Measurements from ENCODE around the gene SUSD5. TPM values are rescaled to one million over a fixed set of nuclear protein-coding genes. Genes with fewer than 3 reads are reported as not detected.

The SUSD5 gene
- total RNA-seq, 4 donors from 2014 or later = 0.33 to 2.0 (median 0.45) TPM

DNA sequence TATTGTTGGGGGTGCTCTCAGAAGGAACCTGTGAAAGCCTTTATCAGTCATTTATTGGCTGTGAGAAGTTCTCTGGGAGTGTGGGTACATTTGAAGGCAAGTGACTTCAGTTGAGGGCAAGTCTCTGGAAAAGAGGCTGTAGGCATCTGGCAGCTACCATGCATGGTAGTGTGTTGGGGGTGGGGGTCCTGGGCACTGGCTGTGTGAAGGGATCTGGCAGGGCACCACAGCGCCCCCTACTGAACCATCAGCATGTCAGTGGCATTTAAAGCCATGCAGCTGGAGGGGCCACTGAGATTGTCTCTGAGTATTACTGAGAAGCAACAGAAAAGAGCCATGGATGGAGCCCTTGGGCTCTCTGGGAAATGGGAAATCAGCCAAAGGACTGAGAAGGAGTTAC is 74.2 kb downstream of the SUSD5 start:
- TF ChIP-seq, protein P1, sequence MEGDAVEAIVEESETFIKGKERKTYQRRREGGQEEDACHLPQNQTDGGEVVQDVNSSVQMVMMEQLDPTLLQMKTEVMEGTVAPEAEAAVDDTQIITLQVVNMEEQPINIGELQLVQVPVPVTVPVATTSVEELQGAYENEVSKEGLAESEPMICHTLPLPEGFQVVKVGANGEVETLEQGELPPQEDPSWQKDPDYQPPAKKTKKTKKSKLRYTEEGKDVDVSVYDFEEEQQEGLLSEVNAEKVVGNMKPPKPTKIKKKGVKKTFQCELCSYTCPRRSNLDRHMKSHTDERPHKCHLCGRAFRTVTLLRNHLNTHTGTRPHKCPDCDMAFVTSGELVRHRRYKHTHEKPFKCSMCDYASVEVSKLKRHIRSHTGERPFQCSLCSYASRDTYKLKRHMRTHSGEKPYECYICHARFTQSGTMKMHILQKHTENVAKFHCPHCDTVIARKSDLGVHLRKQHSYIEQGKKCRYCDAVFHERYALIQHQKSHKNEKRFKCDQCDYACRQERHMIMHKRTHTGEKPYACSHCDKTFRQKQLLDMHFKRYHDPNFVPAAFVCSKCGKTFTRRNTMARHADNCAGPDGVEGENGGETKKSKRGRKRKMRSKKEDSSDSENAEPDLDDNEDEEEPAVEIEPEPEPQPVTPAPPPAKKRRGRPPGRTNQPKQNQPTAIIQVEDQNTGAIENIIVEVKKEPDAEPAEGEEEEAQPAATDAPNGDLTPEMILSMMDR (IDR thresholded peaks at IDR 0.05; ENCODE audit: low read depth) = no peak

DNA sequence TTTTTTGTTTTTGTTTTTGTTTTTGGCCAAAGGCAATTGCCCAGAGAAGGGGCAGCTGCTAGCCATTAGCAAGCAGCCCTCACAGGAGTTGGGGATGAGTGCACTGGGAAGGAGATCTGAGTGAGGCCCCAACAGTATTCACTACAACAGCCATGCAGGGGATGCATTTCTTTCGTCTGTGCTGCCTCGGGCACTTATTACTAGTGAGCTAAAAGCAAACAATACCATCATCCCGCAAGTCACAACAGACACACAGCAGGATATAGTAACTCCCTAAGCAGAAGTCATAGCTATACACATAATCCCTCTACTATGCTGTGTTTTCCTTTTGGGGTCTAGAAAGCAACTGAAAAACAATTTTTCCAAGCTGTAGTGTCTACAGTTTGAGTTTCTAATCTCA is 77.6 kb downstream of the SUSD5 start:
- TF ChIP-seq, protein P1 (IDR thresholded peaks at IDR 0.05; ENCODE audit: low read depth) = no peak

DNA sequence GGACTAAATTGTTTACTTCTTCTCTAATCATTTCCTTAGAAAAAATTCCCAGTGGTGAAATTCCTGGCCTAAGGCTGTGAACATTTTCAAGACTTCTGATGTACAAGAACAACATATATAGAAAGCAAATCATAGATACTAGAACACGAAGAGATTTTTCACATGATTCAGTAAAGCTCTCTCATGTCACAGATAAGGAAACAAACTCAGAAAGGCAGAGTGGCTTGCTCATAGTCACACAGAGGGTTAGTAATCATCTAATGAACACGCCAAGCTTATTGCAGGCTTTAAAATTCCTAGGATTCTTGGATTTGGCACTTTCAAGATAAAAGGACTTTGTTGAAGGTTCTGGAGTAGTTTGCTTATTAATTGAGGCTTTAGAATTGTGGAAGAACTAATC is 78.6 kb downstream of the SUSD5 start:
- TF ChIP-seq, protein P1 (IDR thresholded peaks at IDR 0.05; ENCODE audit: low read depth) = no peak

DNA sequence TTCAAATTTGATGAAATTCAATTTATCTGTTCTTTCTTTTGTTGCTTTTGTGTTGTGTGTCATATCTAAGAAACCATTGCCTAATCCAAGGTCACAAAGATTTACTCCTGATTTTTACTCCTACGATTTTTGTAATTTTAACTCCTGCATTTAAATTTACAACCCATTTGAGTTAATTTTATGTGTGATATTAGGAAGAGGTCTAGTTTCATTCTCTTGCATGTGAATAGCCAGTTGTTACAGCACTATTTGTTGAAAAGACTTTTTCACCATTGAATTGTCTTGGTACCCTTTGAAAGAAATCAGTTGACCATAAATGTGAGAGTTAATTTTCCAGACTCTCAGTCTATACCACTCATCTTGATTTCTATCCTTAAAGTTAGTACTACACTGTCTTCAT is 80.9 kb downstream of the SUSD5 start:
- TF ChIP-seq, protein P1 (IDR thresholded peaks at IDR 0.05; ENCODE audit: low read depth) = no peak

DNA sequence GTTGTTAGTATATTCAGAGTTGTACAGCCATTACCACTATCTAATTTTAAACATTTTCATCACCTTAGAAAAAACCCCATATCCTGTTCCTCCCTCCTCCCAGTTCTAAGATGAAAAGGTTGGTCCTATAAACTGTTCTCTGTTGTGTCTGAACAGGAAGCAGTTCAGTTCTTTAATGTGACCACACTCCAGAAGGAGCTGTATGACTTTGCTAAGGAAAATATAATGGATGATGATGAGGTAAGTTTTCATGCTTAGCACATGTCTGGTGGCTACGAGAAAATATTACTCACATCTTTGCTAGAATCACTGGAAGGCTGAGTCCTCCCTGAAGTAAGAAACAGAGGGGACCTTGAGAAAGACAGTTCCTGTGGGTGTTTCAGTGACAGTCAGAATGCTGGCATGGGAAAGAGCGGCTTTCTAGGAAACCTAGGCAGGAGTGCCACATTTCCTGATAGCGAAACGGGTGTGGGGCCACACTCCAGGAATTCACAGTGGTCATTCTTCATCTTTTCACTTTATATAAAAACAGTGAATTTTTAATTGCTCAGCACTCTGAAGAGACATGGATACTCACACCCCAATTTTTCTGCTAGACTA is 84.5 kb downstream of the SUSD5 start:
- TF ChIP-seq, protein P1 (IDR thresholded peaks at IDR 0.05; ENCODE audit: low read depth) = no peak

DNA sequence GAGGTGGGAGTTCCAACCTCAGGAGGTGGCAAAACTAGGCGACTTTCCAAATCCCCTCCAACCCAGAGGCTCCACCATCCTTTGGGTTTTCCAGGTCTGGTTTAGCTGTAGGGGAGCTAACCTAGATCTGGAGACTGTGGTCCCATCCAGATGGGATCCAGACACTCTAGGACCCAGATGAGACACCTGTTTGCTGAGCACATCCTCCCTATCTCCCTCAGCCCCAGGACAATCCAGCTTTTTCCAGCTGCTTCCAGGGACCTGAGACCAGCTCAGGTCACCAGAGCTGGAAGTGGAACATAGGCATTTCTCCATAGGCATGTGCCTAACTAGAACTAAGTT is 86.6 kb downstream of the SUSD5 start:
- TF ChIP-seq, protein P1 (IDR thresholded peaks at IDR 0.05; ENCODE audit: low read depth) = no peak

DNA sequence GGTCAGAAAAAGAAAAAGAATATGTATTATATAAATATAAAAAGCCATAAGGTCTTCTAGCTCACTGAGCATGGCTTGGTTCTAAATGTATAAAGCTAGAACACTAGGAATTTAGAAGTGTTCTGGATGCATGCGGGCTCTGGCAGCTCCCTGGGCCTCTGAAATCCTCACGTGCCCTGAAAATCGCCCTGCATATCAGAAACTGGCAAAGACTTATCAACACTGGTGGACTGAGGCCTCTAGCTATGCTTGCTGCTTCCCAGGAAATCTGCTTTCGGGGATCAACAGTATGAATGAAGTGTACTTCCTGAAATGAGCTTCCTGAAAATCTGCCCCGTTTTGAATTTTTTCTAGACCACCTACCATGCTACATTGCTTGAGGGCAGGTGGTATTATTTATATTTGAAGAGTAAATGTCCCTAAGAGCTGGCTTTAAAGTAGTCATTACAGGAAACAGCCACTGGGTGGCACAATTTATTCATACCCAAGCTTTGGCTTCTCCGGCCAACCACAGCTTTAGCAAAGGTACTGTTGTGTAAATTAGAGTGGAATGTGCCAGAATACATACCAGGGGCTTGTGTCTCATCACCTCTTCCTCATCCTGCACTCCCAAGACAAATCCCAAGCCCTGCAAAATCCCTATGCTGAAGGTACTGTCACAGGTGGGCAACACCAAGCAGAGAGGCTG is 87.1 kb downstream of the SUSD5 start:
- TF ChIP-seq, protein P1 (IDR thresholded peaks at IDR 0.05; ENCODE audit: low read depth) = no peak

Data from subcutaneous adipose tissue (tissue), 4 donors.